Liver (tissue), 9 donors: ENCODE measurements around the gene NIP7. TPM values are rescaled to one million over a fixed set of nuclear protein-coding genes. Genes with fewer than 3 reads are reported as not detected.

Experiments used
- DNase-seq: peaks from one replicate; pipeline ENCODE4 v3.0.0-alpha.2; 2017; ENCODE audit warnings: low spot score
- H3K27ac ChIP-seq, 2 donors: one replicate each; pipeline ENCODE4 v1.7.0; 2013; ENCODE audit warnings: inconsistent platforms in 2 of 2, low read length in 2 of 2, control low read depth in 1 of 2, low read depth in 1 of 2, mild to moderate bottlenecking in 1 of 2
- H3K27me3 ChIP-seq, 4 donors: one replicate each; pipeline versions ENCODE4 v1.6.1 to v1.7.0; 2013; ENCODE audit warnings: low read length in 3 of 4, inconsistent platforms in 1 of 4, mild to moderate bottlenecking in 1 of 4, moderate library complexity in 1 of 4; ENCODE audit not compliant: control insufficient read depth in 4 of 4, insufficient read depth in 4 of 4
- H3K36me3 ChIP-seq, 4 donors: one replicate each; pipeline versions ENCODE4 v1.6.1 to v1.7.0; 2013; ENCODE audit warnings: low read length in 3 of 4, mild to moderate bottlenecking in 3 of 4, low read depth in 1 of 4, moderate library complexity in 1 of 4; ENCODE audit not compliant: control insufficient read depth in 4 of 4, insufficient read depth in 3 of 4
- H3K4me1 ChIP-seq, 4 donors: one replicate each; pipeline versions ENCODE4 v1.6.1 to v1.7.0; 2013; ENCODE audit warnings: low read length in 3 of 4, mild to moderate bottlenecking in 3 of 4, moderate library complexity in 1 of 4; ENCODE audit not compliant: control insufficient read depth in 4 of 4, insufficient read depth in 4 of 4
- H3K4me3 ChIP-seq, 3 donors: one replicate each; pipeline versions ENCODE4 v1.6.1 to v1.7.0; 2013; ENCODE audit warnings: low read length in 3 of 3, control low read depth in 1 of 3, low read depth in 1 of 3, mild to moderate bottlenecking in 1 of 3
- H3K9ac ChIP-seq, 2 donors: one replicate each; pipeline ENCODE4 v1.7.0; 2013; ENCODE audit warnings: low read length in 2 of 2, mild to moderate bottlenecking in 2 of 2, moderate library complexity in 2 of 2, control low read depth in 1 of 2, low read depth in 1 of 2
- H3K9me3 ChIP-seq, 4 donors: one replicate each; pipeline versions ENCODE4 v1.6.1 to v1.7.0; 2013; ENCODE audit warnings: low read length in 3 of 4; ENCODE audit not compliant: control insufficient read depth in 4 of 4
- EGR1 ChIP-seq, 2 donors: IDR thresholded peaks; 2 replicates each; pipeline ENCODE4 v1.6.1; 2016 to 2018; ENCODE audit warnings: antibody characterized with exemption in 2 of 2, low read depth in 2 of 2
- FOXA1 ChIP-seq: IDR thresholded peaks from 2 replicates; pipeline ENCODE4 v1.6.1; 2016; ENCODE audit warnings: antibody characterized with exemption
- FOXA2 ChIP-seq: IDR thresholded peaks from 2 replicates; pipeline ENCODE4 v1.6.1; 2016; ENCODE audit warnings: antibody characterized with exemption
- GABPA ChIP-seq, 2 donors: IDR thresholded peaks in 1 of 2; conservative IDR thresholded peaks in 1 of 2; 2 replicates each; pipeline ENCODE4 v1.6.1; 2016; ENCODE audit warnings: antibody characterized with exemption in 2 of 2, mild to moderate bottlenecking in 1 of 2, moderate library complexity in 1 of 2
- HNF4A ChIP-seq, 2 donors: conservative IDR thresholded peaks; 2 replicates each; pipeline ENCODE4 v1.6.1; 2016; ENCODE audit warnings: antibody characterized with exemption in 2 of 2, mild to moderate bottlenecking in 2 of 2
- HNF4G ChIP-seq: IDR thresholded peaks from 2 replicates; pipeline ENCODE4 v1.6.1; 2016; ENCODE audit warnings: antibody characterized with exemption
- JUND ChIP-seq, 2 donors: IDR thresholded peaks; 2 replicates each; pipeline ENCODE4 v1.6.1; 2016; ENCODE audit warnings: antibody characterized with exemption in 2 of 2
- NR2F2 ChIP-seq: IDR thresholded peaks from 2 replicates; pipeline ENCODE4 v1.6.1; 2016; ENCODE audit warnings: antibody characterized with exemption
- RAD21 ChIP-seq, 2 donors: IDR thresholded peaks; 2 replicates each; pipeline ENCODE4 v1.6.1; 2016; ENCODE audit warnings: antibody characterized with exemption in 2 of 2, mild to moderate bottlenecking in 2 of 2
- REST ChIP-seq: IDR thresholded peaks from 2 replicates; pipeline ENCODE4 v1.6.1; 2016; ENCODE audit warnings: antibody characterized with exemption, mild to moderate bottlenecking
- RXRA ChIP-seq, 2 donors: IDR thresholded peaks; 2 replicates each; pipeline ENCODE4 v1.6.1; 2017 to 2018; ENCODE audit warnings: antibody characterized with exemption in 2 of 2, mild to moderate bottlenecking in 1 of 2
- SP1 ChIP-seq: IDR thresholded peaks from 2 replicates; pipeline ENCODE4 v1.6.1; 2018; ENCODE audit warnings: antibody characterized with exemption, mild to moderate bottlenecking
- TAF1 ChIP-seq: conservative IDR thresholded peaks from 2 replicates; pipeline ENCODE4 v1.6.1; 2016; ENCODE audit warnings: antibody characterized with exemption, mild to moderate bottlenecking
- YY1 ChIP-seq: IDR thresholded peaks from 2 replicates; pipeline ENCODE4 v1.6.1; 2016; ENCODE audit warnings: antibody characterized with exemption, mild to moderate bottlenecking
- WGBS: extraction: QIAGEN DNeasy Blood & Tissue Kit; methylation state at CpG from one replicate; pipeline ENCODE4 v1.1.7; 2013; 5-methylcytosine and 5-hydroxymethylcytosine counted together
- polyA plus RNA-seq, 2 donors: library from polyadenylated mRNA; stranded (reverse) in 1 of 2; unstranded in 1 of 2; fragments of 200-250 nt in 1 of 2; fragments of >200 nt in 1 of 2; fragmentation: Nextera tagmentation in 1 of 2; extraction: Ambion mirVana in 1 of 2; gene quantifications; one replicate each; pipeline versions ENCODE4 v1.2.1 to v1.2.3, GENCODE V29; 2013 to 2015
- total RNA-seq, 2 donors: library from RNA; depleted of rRNA; stranded (reverse); fragments of >200 nt; gene quantifications; one replicate each; pipeline ENCODE4 v1.2.3, GENCODE V29; 2014
- TF ChIP-seq, protein P1 (sequence below): IDR thresholded peaks from 2 replicates; pipeline ENCODE4 v1.6.1; 2016; ENCODE audit warnings: antibody characterized with exemption
- TF ChIP-seq, protein P2 (sequence below): IDR thresholded peaks from 2 replicates; pipeline ENCODE4 v1.6.1; 2016; ENCODE audit warnings: antibody characterized with exemption
- TF ChIP-seq, protein P3 (sequence below): fragments of 150-350 bp; IDR thresholded peaks from 2 replicates; pipeline ENCODE4 v1.5.1; 2017; ENCODE audit warnings: improper control_type of control experiment, low read depth, low read length; ENCODE audit not compliant: missing input control
- TF ChIP-seq, protein P4 (sequence below): IDR thresholded peaks from 2 replicates; pipeline ENCODE4 v1.6.1; 2016; ENCODE audit warnings: antibody characterized with exemption
- donor health status: healthy.
- donor health status: healthy.
- donor health status: healthy.
- donor health status: healthy.
- donor health status: healthy.

Gene NIP7
- total and polyA plus RNA-seq, 4 donors, result 7.4 to 14.0 (median 11.1) TPM

DNA sequence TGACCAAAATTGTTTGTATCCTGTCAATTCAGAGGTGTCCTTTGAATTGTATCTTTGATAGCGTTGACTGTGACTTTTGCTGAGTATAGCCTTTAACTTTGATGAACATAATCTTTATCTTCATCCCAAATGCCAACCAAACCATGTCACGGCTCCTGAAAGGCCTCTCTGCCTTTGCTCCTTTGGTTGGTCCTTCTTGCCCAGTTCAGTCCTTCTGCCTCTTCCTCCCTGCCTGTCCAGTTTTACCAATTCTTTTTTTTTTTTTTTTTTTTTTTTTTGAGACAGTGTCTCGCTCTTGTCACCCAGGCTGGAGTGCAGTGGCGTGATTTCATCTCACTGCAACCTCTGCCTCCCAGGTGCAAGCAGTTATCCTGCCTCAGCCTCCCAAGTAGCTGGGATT, 41.3 kb upstream of the NIP7 start:
- WGBS, result 98% methylated on average over 4 of the region's 4 CpGs
- Histone ChIP-seq H3K9me3 (no peaks in the 10 kb centered on the region), H3K4me3 (no peak overlapping the region), H3K36me3 (peaks cover 0 to 11% (median 2%) of the 10 kb centered on the region in 4 donors), H3K9ac (no peak overlapping the region), H3K27me3 (no peaks in the 10 kb centered on the region), H3K27ac (no peak overlapping the region), H3K4me1 (no peaks in the 10 kb centered on the region)
- no peak for DNase-seq
- no peak for TF ChIP-seq YY1
- TF ChIP-seq REST, result no peak
- no peak for TF ChIP-seq HNF4G
- TF ChIP-seq, protein P1, sequence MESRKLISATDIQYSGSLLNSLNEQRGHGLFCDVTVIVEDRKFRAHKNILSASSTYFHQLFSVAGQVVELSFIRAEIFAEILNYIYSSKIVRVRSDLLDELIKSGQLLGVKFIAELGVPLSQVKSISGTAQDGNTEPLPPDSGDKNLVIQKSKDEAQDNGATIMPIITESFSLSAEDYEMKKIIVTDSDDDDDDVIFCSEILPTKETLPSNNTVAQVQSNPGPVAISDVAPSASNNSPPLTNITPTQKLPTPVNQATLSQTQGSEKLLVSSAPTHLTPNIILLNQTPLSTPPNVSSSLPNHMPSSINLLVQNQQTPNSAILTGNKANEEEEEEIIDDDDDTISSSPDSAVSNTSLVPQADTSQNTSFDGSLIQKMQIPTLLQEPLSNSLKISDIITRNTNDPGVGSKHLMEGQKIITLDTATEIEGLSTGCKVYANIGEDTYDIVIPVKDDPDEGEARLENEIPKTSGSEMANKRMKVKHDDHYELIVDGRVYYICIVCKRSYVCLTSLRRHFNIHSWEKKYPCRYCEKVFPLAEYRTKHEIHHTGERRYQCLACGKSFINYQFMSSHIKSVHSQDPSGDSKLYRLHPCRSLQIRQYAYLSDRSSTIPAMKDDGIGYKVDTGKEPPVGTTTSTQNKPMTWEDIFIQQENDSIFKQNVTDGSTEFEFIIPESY, result no peak
- TF ChIP-seq EGR1 (IDR thresholded peaks at IDR 0.05; ENCODE audit: low read depth in 2 of 2), result no peak
- TF ChIP-seq SP1, result no peak
- TF ChIP-seq, protein P2, sequence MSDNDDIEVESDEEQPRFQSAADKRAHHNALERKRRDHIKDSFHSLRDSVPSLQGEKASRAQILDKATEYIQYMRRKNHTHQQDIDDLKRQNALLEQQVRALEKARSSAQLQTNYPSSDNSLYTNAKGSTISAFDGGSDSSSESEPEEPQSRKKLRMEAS, result no peak
- TF ChIP-seq FOXA2, result no peak
- TF ChIP-seq RAD21 (IDR thresholded peaks at IDR 0.05), result no peak
- TF ChIP-seq TAF1, result no peak
- TF ChIP-seq NR2F2, result no peak
- no peak for TF ChIP-seq JUND (IDR thresholded peaks at IDR 0.05)
- TF ChIP-seq GABPA (IDR thresholded peaks at IDR 0.05 in 1 of 2, conservative IDR thresholded peaks at IDR 0.05 in 1 of 2), result no peak
- TF ChIP-seq HNF4A (conservative IDR thresholded peaks at IDR 0.05), result no peak
- TF ChIP-seq, protein P3, sequence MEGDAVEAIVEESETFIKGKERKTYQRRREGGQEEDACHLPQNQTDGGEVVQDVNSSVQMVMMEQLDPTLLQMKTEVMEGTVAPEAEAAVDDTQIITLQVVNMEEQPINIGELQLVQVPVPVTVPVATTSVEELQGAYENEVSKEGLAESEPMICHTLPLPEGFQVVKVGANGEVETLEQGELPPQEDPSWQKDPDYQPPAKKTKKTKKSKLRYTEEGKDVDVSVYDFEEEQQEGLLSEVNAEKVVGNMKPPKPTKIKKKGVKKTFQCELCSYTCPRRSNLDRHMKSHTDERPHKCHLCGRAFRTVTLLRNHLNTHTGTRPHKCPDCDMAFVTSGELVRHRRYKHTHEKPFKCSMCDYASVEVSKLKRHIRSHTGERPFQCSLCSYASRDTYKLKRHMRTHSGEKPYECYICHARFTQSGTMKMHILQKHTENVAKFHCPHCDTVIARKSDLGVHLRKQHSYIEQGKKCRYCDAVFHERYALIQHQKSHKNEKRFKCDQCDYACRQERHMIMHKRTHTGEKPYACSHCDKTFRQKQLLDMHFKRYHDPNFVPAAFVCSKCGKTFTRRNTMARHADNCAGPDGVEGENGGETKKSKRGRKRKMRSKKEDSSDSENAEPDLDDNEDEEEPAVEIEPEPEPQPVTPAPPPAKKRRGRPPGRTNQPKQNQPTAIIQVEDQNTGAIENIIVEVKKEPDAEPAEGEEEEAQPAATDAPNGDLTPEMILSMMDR, result no peak
- no peak for TF ChIP-seq FOXA1
- TF ChIP-seq, protein P4, sequence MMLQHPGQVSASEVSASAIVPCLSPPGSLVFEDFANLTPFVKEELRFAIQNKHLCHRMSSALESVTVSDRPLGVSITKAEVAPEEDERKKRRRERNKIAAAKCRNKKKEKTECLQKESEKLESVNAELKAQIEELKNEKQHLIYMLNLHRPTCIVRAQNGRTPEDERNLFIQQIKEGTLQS, result no peak

DNA sequence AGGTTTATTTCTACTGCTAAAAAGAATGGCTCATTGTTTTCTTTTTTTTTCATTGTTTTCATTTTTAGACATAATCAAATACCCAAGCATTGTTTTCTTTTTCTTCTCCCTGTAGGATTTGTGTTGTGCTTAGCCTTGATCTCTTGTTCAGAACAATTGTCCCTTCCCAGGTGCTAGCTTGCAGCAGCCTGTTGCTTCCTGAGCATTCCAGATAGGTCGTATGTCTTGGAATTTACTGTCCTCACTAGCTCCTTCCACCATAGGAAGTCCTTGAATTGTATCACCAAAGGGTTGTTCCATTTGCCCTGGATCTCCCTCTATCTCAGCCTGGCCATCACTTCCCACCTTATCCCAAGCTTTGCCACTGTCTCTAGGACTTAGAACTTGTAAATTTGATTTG, 38.4 kb upstream of the NIP7 start:
- Histone ChIP-seq H3K9me3 (no peaks in the 10 kb centered on the region), H3K27ac (no peak overlapping the region), H3K36me3 (peaks cover 0 to 11% (median 2%) of the 10 kb centered on the region in 4 donors), H3K4me1 (no peaks in the 10 kb centered on the region), H3K9ac (no peak overlapping the region), H3K4me3 (no peak overlapping the region), H3K27me3 (no peaks in the 10 kb centered on the region)
- WGBS, result 81% methylated on average over 1 of the region's 1 CpG
- DNase-seq, result no peak
- TF ChIP-seq REST (no peak), NR2F2 (no peak), HNF4G (no peak), RXRA (IDR thresholded peaks at IDR 0.05) (no peak), FOXA1 (no peak), FOXA2 (no peak), RAD21 (IDR thresholded peaks at IDR 0.05) (no peak), HNF4A (conservative IDR thresholded peaks at IDR 0.05) (no peak), GABPA (IDR thresholded peaks at IDR 0.05 in 1 of 2, conservative IDR thresholded peaks at IDR 0.05 in 1 of 2) (no peak), YY1 (no peak)
- TF ChIP-seq, protein P3, result no peak
- TF ChIP-seq, protein P2, result no peak
